Melanocyte of skin (primary cell): ENCODE data around the gene GPR150. TPM values are rescaled to one million over a fixed set of nuclear protein-coding genes. Genes with fewer than 3 reads are reported as not detected.

Experiments
- total RNA-seq, 2 donors: library from RNA; depleted of rRNA; stranded (reverse); fragments of >200 nt; gene quantifications; 2 replicates each; pipeline ENCODE4 v1.2.3, GENCODE V29; 2012

GPR150 gene
- total RNA-seq = under 1 TPM; 0.34 to 0.67 TPM

DNA sequence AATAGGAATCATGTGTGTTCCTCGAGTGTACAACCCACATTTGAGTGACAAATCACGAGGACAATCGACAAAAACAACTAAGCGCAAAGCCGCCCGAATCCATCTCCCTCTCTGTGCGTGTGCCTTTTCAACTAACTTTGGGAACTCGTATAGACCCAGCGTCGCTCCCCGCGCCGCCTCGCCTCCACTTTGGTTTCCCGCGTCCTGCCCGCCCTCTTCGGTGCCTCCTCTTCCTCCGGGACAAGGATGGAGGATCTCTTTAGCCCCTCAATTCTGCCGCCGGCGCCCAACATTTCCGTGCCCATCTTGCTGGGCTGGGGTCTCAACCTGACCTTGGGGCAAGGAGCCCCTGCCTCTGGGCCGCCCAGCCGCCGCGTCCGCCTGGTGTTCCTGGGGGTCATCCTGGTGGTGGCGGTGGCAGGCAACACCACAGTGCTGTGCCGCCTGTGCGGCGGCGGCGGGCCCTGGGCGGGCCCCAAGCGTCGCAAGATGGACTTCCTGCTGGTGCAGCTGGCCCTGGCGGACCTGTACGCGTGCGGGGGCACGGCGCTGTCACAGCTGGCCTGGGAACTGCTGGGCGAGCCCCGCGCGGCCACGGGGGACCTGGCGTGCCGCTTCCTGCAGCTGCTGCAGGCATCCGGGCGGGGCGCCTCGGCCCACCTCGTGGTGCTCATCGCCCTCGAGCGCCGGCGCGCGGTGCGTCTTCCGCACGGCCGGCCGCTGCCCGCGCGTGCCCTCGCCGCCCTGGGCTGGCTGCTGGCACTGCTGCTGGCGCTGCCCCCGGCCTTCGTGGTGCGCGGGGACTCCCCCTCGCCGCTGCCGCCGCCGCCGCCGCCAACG, at the start of gene GPR150:
TSS of gene GPR150 (plus strand) at position 58 of the 840 bp plus-strand sequence. CDS start at position 247, 189 bp downstream.

DNA sequence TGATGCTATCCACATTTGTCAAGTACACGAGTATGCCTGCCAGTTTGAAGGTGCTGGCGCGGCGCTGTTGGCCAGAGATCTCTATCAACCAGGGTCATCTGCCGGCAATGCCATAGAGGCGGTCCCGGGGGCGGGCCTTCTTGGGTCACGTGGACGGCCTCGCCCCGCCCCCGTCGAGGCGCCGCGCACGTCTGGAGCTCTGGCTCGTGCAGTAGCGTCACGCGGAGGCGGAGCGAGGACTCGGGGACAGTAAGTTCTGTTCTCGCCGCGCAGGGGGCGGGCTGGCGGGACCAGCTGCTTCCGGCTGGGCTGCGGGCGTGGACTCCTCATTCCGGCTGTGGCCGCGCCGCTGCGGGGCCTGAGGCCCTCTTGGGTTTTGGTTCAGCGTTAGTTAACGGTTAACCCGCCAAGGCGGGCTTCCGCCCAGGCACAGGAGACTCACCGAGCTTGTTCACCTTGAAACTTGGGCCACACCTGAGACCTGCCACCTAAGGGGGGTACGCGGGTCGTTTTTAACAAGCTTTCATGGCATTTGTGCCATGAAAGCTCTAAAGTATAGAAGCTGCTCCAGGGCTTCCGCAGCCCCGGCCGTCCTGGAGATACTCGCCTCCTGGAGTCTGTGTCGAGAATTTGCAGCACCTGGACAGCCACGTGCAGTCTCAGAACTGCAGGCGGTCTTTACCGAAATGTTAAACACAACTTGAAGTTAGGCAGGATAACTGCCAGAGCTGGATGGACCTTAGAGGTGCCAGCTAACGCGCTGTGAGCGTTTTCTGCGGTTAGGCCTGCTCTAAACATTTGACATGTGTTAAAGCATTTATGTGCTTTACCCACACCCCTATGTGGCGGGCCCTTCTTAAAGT, 26.9 kb downstream of the GPR150 start, which contains the start of gene RFESD:
TSS of gene RFESD (plus strand) at position 209 of the 863 bp plus-strand sequence. CDS start 5,495 bp downstream, outside the sequence.

Other genes starting within 250 kb of the GPR150 start
- not detected for gene FAM81B, start 228.7 kb upstream of the GPR150 start, total RNA-seq
- 100 to 1,000 TPM; 106 to 112 TPM for gene SKIC3, start 65.1 kb upstream of the GPR150 start, total RNA-seq
- 10 to 100 TPM in 1 of 2 donors, 1 to 10 TPM in 1; 4.5 to 10.3 TPM for gene ARSK, start 65.0 kb upstream of the GPR150 start, total RNA-seq
- gene RFESD, start 26.7 kb downstream of the GPR150 start, total RNA-seq = 1 to 10 TPM; 1.7 TPM
- not detected for gene SPATA9, start 62.9 kb downstream of the GPR150 start, total RNA-seq
- 10 to 100 TPM; 62.6 to 68.1 TPM for gene RHOBTB3, start 111.2 kb downstream of the GPR150 start, total RNA-seq
- gene GLRX, start 202.6 kb downstream of the GPR150 start, total RNA-seq = 10 to 100 TPM; 10.3 to 16.3 TPM